Esophagus muscularis mucosa (tissue), 4 donors: ENCODE measurements around the gene BUB1. TPM values are rescaled to one million over a fixed set of nuclear protein-coding genes. Genes with fewer than 3 reads are reported as not detected.

Experiments
- DNase-seq: peaks from one replicate; pipeline ENCODE4 v3.0.0-alpha.2; 2017; ENCODE audit errors: extremely low spot score
- H3K27ac ChIP-seq, 4 donors: fragments of 200-600 bp; sonication (generic); replicated peaks in 1 of 4; 1 replicate in 3 of 4; 2 replicates in 1 of 4; pipeline ENCODE4 v1.5.1; 2016 to 2019; ENCODE audit warnings: mild to moderate bottlenecking in 1 of 4
- H3K27me3 ChIP-seq, 4 donors: fragments of 200-600 bp; sonication (generic); one replicate each; pipeline versions ENCODE4 v1.5.1 to v1.6.0; 2016 to 2019
- H3K36me3 ChIP-seq, 4 donors: fragments of 200-600 bp; sonication (generic); one replicate each; pipeline ENCODE4 v1.5.1; 2016 to 2019
- H3K4me1 ChIP-seq, 4 donors: fragments of 200-600 bp; sonication (generic); one replicate each; pipeline ENCODE4 v1.5.1; 2016 to 2019
- H3K4me3 ChIP-seq, 4 donors: fragments of 200-600 bp; sonication (generic); 1 replicate in 2 of 4; 2 replicates in 2 of 4; pipeline ENCODE4 v1.5.1; 2016 to 2019; ENCODE audit warnings: mild to moderate bottlenecking in 4 of 4, moderate library complexity in 1 of 4
- H3K9me3 ChIP-seq, 4 donors: fragments of 200-600 bp; sonication (generic); 1 replicate in 3 of 4; 2 replicates in 1 of 4; pipeline ENCODE4 v1.5.1; 2016 to 2019
- EP300 ChIP-seq: sonication (generic); formaldehyde crosslinking; IDR thresholded peaks from one replicate; pipeline ENCODE4 v1.6.1; 2017; ENCODE audit warnings: antibody characterized with exemption
- POLR2A ChIP-seq: fragments of 450-650 bp; IDR thresholded peaks from one replicate; pipeline ENCODE4 v1.6.1; 2017; ENCODE audit warnings: antibody characterized with exemption, moderate library complexity, mild to moderate bottlenecking, low read depth
- POLR2AphosphoS5 ChIP-seq, 2 donors: sonication (generic); formaldehyde crosslinking; IDR thresholded peaks; one replicate each; pipeline ENCODE4 v1.6.1; 2017; ENCODE audit warnings: antibody characterized with exemption in 2 of 2
- WGBS: methylation state at CpG from one replicate; pipeline ENCODE4 v1.1.5; 2018; 5-methylcytosine and 5-hydroxymethylcytosine counted together
- intact Hi-C: fragments of 100-400 bp; cut with DNase I; formaldehyde crosslinking; loops from one replicate; pipeline ENCODE4 v1.15.1; 2023
- total RNA-seq, 4 donors: library from RNA; depleted of rRNA; stranded (reverse); fragments of >200 nt; gene quantifications; one replicate each; pipeline versions ENCODE4 v1.1.0 to v1.2.1, GENCODE V29; 2016
- TF ChIP-seq, protein P1 (sequence below), 3 experiments: fragments of 200-600 bp in 2 of 3; fragments of 450-650 bp in 1 of 3; sonication (generic) in 2 of 3; IDR thresholded peaks; one replicate each; pipeline ENCODE4 v1.5.1; 2017 to 2019; ENCODE audit warnings: antibody characterized with exemption in 3 of 3, mild to moderate bottlenecking in 2 of 3, moderate library complexity in 1 of 3

Gene BUB1
- total RNA-seq, 4 donors from 2014 or later: 0.80 to 1.8 (median 1.1) TPM; not detected in 1

DNA sequence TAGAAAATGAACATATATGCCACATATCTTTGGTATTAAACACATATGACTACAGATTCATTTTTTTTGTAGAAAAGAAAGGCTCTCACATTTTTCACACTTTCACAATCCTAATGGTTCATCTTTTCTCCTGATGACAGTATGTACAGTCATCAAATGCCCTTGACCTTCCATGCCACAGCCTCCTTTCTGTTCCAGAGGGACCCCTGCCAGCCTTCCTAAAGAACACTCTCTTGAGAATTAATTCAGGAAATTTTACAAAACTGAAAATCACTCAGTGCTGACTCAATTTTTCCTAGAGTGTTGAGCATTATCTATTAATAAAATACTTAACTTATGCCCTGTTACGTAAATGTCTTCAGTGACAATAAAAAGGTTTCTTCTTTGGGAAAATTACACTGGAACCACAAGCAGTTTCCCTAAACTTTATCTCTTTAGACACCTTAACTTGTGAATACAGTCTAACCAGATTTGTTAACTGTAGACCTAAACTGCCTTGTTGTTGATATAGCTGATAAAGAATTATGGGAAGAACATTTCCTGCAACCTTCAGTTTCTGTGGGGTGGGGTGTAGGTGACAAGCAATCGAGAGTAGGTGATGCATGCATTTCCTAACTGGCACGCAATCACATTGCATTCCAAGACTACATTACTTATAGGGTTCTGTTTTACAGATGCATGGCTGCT, 39.2 kb upstream of the BUB1 start:
- Histone ChIP-seq H3K27ac (no peak overlapping the region), H3K4me3 (no peak overlapping the region), H3K9me3 (no peaks in the 10 kb centered on the region), H3K36me3 (no peaks in the 10 kb centered on the region), H3K4me1 (peaks cover 9 to 21% (median 15%) of the 10 kb centered on the region in 4 donors), H3K27me3 (peaks cover 0 to 7% (median 0%) of the 10 kb centered on the region in 4 donors)
- intact Hi-C loops: no loop called here
- TF ChIP-seq EP300: no peak
- no peak for TF ChIP-seq POLR2AphosphoS5 (IDR thresholded peaks at IDR 0.05)
- TF ChIP-seq POLR2A: no peak
- DNase-seq: no peak
- WGBS: 49% methylated on average over 3 of the region's 3 CpGs

DNA sequence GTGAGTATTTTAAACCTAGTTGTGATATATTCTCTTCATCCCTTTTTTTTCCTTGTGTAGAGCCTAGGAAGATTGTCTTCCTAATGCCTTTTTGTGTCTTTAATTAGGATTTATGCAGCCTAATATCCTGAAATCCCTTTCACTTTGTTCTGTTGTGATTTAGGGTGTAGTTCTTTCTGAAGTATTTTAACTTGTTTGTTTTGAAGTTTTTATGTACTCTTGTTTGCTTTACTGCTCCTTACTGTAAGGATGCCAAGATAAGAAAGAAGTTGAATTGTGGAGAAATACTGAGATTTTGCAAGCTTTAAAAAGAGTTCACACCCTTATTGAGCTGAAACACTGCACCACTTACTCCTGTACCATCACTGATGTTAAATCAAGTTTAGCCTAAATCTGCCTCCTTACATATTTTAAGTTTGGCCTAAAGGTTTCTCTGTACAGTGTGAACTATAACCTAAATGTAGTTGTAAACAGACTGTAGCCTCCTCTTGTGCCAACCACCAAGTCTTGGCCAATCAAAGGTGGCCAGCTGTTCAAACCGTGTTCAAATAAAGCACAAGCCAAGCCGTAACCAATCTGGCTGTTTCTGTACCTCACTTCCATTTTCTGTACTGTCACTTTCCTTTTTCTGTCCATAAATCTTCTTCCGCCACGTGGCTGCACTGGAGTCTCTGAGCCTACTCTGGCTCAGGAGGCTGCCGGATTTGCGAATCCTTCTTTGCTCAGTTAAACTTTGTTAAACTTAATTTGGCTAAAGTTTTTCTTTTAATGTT, 36.8 kb upstream of the BUB1 start:
- no peaks in the 10 kb centered on the region for H3K9me3 ChIP-seq
- peaks cover 0 to 26% (median 0%) of the 10 kb centered on the region in 4 donors for H3K27me3 ChIP-seq
- H3K4me3 ChIP-seq: no peak overlapping the region
- H3K27ac ChIP-seq: no peak overlapping the region
- DNase-seq: peak; percentile 29
- intact Hi-C loops: no loop called here
- no peaks in the 10 kb centered on the region for H3K36me3 ChIP-seq
- WGBS: 73% methylated on average over 6 of the region's 6 CpGs
- peaks cover 9 to 21% (median 15%) of the 10 kb centered on the region in 4 donors for H3K4me1 ChIP-seq
- TF ChIP-seq POLR2A: no peak
- TF ChIP-seq EP300: no peak
- TF ChIP-seq POLR2AphosphoS5 (IDR thresholded peaks at IDR 0.05): no peak
- TF ChIP-seq, protein P1, sequence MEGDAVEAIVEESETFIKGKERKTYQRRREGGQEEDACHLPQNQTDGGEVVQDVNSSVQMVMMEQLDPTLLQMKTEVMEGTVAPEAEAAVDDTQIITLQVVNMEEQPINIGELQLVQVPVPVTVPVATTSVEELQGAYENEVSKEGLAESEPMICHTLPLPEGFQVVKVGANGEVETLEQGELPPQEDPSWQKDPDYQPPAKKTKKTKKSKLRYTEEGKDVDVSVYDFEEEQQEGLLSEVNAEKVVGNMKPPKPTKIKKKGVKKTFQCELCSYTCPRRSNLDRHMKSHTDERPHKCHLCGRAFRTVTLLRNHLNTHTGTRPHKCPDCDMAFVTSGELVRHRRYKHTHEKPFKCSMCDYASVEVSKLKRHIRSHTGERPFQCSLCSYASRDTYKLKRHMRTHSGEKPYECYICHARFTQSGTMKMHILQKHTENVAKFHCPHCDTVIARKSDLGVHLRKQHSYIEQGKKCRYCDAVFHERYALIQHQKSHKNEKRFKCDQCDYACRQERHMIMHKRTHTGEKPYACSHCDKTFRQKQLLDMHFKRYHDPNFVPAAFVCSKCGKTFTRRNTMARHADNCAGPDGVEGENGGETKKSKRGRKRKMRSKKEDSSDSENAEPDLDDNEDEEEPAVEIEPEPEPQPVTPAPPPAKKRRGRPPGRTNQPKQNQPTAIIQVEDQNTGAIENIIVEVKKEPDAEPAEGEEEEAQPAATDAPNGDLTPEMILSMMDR (IDR thresholded peaks at IDR 0.05): no peak

DNA sequence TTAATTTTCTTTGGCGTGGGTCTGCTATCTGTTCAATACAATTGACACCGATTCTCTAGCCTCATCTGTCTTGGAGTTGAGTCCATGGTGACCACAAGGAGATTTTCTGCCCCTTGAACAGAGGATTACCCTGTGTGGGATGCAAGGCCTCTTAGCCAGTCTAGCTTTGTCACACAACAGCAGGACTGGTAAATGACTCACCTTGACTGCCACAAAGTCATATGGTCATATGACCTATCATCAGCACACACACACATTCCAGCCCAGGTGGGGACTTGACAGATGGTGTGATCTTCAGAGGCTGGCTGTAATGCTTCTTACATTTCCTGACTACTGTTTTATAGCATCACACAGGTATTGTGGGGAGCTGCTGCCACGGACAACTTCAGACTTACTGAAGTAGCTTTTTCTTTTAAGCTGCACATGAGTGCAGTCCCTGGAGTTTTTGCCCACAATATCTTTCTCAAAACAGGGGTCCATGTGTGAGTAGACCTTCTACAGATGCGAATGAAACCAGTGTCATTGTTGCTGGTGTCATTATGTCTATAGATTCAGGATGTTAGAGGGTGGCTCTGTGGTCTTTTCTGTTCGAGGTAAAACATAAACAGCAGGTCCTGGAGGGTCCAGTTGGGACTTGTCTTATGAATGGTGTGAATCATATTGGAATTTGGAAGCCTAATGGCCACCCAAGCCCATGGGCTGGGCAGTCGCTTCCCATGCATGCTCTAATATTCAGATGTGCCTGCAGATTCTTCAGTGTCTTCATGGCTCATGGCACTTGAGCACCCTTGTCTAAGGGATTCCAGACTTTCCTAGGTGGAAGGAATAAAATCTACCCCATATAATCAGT, 35.9 kb upstream of the BUB1 start:
- Histone ChIP-seq H3K4me1 (peaks cover 9 to 19% (median 14%) of the 10 kb centered on the region in 4 donors), H3K27ac (no peak overlapping the region), H3K4me3 (no peak overlapping the region), H3K9me3 (no peaks in the 10 kb centered on the region), H3K27me3 (peaks cover 0 to 26% (median 0%) of the 10 kb centered on the region in 4 donors), H3K36me3 (no peaks in the 10 kb centered on the region)
- peak; percentile 91 for DNase-seq
- 83% methylated on average over 6 of the region's 6 CpGs for WGBS
- TF ChIP-seq, protein P1 (IDR thresholded peaks at IDR 0.05): no peak
- no peak for TF ChIP-seq EP300
- TF ChIP-seq POLR2A: no peak
- TF ChIP-seq POLR2AphosphoS5 (IDR thresholded peaks at IDR 0.05): no peak
- intact Hi-C loops: no loop called here

DNA sequence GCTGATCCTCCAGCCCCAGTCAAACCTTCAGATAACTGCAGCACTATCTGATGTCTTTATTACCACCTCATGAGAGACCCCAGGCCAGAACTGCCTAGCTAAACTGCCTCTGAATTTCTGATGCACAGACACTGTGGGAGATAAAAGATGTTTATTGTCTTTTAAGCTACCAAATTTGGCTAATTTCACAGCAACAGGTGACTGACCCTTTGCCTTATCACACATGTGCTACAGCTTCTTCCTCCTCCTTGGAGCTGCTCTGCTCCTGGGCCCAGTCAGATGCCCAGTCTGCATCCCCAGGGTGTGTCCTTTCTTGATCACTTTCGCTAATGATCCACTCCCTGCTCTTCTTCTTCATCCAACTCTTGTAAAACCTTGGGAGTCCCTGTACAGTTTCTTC, 34.9 kb upstream of the BUB1 start:
- peak; percentile 60 for DNase-seq
- Histone ChIP-seq H3K27me3 (peaks cover 0 to 26% (median 0%) of the 10 kb centered on the region in 4 donors), H3K36me3 (no peaks in the 10 kb centered on the region), H3K9me3 (no peaks in the 10 kb centered on the region), H3K4me1 (peaks cover 6 to 9% (median 8%) of the 10 kb centered on the region in 4 donors), H3K27ac (no peak overlapping the region), H3K4me3 (no peak overlapping the region)
- intact Hi-C loops: no loop called here
- WGBS: 100% methylated on average over 1 of the region's 1 CpG
- TF ChIP-seq POLR2AphosphoS5 (IDR thresholded peaks at IDR 0.05): no peak
- no peak for TF ChIP-seq EP300

- DNase-seq: no peak
- intact Hi-C loops: no loop called here
- no peak for TF ChIP-seq EP300
- TF ChIP-seq, protein P1 (IDR thresholded peaks at IDR 0.05): no peak
- no peak for TF ChIP-seq POLR2AphosphoS5 (IDR thresholded peaks at IDR 0.05)
- TF ChIP-seq POLR2A: no peak
- Histone ChIP-seq H3K4me1 (no peaks in the 10 kb centered on the region), H3K36me3 (no peaks in the 10 kb centered on the region), H3K27me3 (peaks cover 0 to 26% (median 0%) of the 10 kb centered on the region in 4 donors), H3K27ac (no peak overlapping the region), H3K4me3 (no peak overlapping the region), H3K9me3 (no peaks in the 10 kb centered on the region)
- WGBS: 33% methylated on average over 1 of the region's 1 CpG
These were observed 30.6 kb upstream of the BUB1 start for GRCh38 chr2:110708455-110708854.
